HEK293 (cell line): Measurements from ENCODE around the gene GET3.
A peak's percentile ranks its signal among the peaks of the same experiment; 100 is the strongest.

ENCODE experiments used
- CTCF ChIA-PET: fragments of 350-600 bp; formaldehyde crosslinking; extraction: SDS; loops from one replicate; lab custom pipeline; 2021; ENCODE audit warnings: antibody characterized with exemption; lab: Yijun Ruan, JAX
- POLR2A ChIA-PET: fragments of 300-600 bp; formaldehyde crosslinking; extraction: SDS; loops from one replicate; lab custom pipeline; 2020; ENCODE audit warnings: antibody characterized with exemption, inconsistent platforms; lab: Yijun Ruan, JAX
- H3K27ac ChIP-seq: fragments of 200-500 bp; sonication (Bioruptor generic); 2 replicates; pipeline ENCODE4 v1.5.1; 2014; ENCODE audit warnings: low read depth, low read length, control low read depth, inconsistent platforms; ENCODE audit errors: extremely low read depth
- H3K36me3 ChIP-seq, 2 experiments: fragments of 200-500 bp in 1 of 2; sonication (Bioruptor generic) in 1 of 2; 1 replicate in 1 of 2; 2 replicates in 1 of 2; pipeline ENCODE4 v1.5.1; 2014 to 2017; ENCODE audit warnings: inconsistent platforms in 2 of 2, low read length in 2 of 2; ENCODE audit not compliant: control insufficient read depth in 2 of 2, insufficient read depth in 1 of 2
- H3K4me1 ChIP-seq: fragments of 200-500 bp; sonication (Bioruptor generic); 2 replicates; pipeline ENCODE4 v1.5.1; 2014; ENCODE audit warnings: mild to moderate bottlenecking, low read length, inconsistent platforms; ENCODE audit not compliant: control insufficient read depth, insufficient read depth
- H3K4me3 ChIP-seq: 2 replicates; pipeline ENCODE4 v1.5.1; 2011; ENCODE audit warnings: low read depth, mild to moderate bottlenecking, control low read depth, low read length, moderate library complexity
- H3K9me3 ChIP-seq: fragments of 200-500 bp; sonication (Bioruptor generic); 2 replicates; pipeline ENCODE4 v1.5.1; 2014; ENCODE audit warnings: low read depth, low read length, inconsistent platforms; ENCODE audit not compliant: control insufficient read depth, insufficient read depth
- GLIS2 ChIP-seq: fragments of 450-650 bp; formaldehyde crosslinking; IDR thresholded peaks from 2 replicates; pipeline ENCODE4 v1.5.1; 2016; ENCODE audit warnings: missing biosample characterization, missing genetic modification characterization
- PATZ1 ChIP-seq: fragments of 450-650 bp; formaldehyde crosslinking; IDR thresholded peaks from 2 replicates; pipeline ENCODE4 v1.5.1; 2016; ENCODE audit warnings: missing biosample characterization, missing genetic modification characterization
- PRDM10 ChIP-seq: fragments of 450-650 bp; formaldehyde crosslinking; IDR thresholded peaks from 2 replicates; pipeline ENCODE4 v1.5.1; 2016; ENCODE audit warnings: missing biosample characterization, missing genetic modification characterization
- ZBTB10 ChIP-seq: fragments of 450-650 bp; formaldehyde crosslinking; IDR thresholded peaks from 2 replicates; pipeline ENCODE4 v1.5.1; 2016; ENCODE audit warnings: missing biosample characterization, missing genetic modification characterization
- ZEB2 ChIP-seq: fragments of 450-650 bp; formaldehyde crosslinking; IDR thresholded peaks from 2 replicates; pipeline ENCODE4 v1.5.1; 2016; ENCODE audit warnings: missing biosample characterization, missing genetic modification characterization
- ZNF341 ChIP-seq: fragments of 450-650 bp; formaldehyde crosslinking; IDR thresholded peaks from 2 replicates; pipeline ENCODE4; 2016; ENCODE audit warnings: low read depth, missing biosample characterization, missing genetic modification characterization
- ZNF510 ChIP-seq: fragments of 450-650 bp; formaldehyde crosslinking; IDR thresholded peaks from 2 replicates; pipeline ENCODE4 v1.5.1; 2018; ENCODE audit warnings: mild to moderate bottlenecking, missing genetic modification characterization, missing biosample characterization; ENCODE audit not compliant: insufficient replicate concordance
- ZNF639 ChIP-seq: fragments of 450-650 bp; formaldehyde crosslinking; IDR thresholded peaks from 2 replicates; pipeline ENCODE4 v1.5.1; 2016; ENCODE audit warnings: missing biosample characterization, missing genetic modification characterization
- ZSCAN16 ChIP-seq: fragments of 450-650 bp; formaldehyde crosslinking; IDR thresholded peaks from 2 replicates; pipeline ENCODE4 v1.5.1; 2016; ENCODE audit warnings: missing biosample characterization, missing genetic modification characterization
- ZSCAN4 ChIP-seq: fragments of 450-650 bp; formaldehyde crosslinking; IDR thresholded peaks from 2 replicates; pipeline ENCODE4 v1.5.1; 2017; ENCODE audit warnings: missing biosample characterization, missing genetic modification characterization

GET3 gene

GRCh38 chr19:12778017-12778904 is 41.0 kb downstream of the GET3 start (continued):
- TF ChIP-seq ZBTB10 (0 out of 2 replicates have a peak, but pooled peaks have one; percentile 35), ZNF639 (tag by site-specific recombination) (0 out of 2 replicates have a peak, but pooled peaks have one; percentile 12), ZEB2 (tag by site-specific recombination) (0 out of 2 replicates have a peak, but pooled peaks have one; percentile 15), ZNF510 (tag by site-specific recombination) (no peak), PATZ1 (tag by site-specific recombination) (0 out of 2 replicates have a peak, but pooled peaks have one; percentile 26), PRDM10 (peak; percentile 98), ZNF341 (tag by site-specific recombination) (peak; percentile 96), ZSCAN4 (tag by site-specific recombination) (no peak), GLIS2 (tag by site-specific recombination) (peak; percentile 18; the same call in 1 of the 2 replicates)

GRCh38 chr19:12778905-12779161 is 41.5 kb downstream of the GET3 start:
- CTCF ChIA-PET, result interaction anchor here (0.7 to 11.4 kb wide), 9 partner anchors 13 to 243 kb away, joined by 3 to 234 read pairs (median 5); partner anchors contain the start of genes JUNB, PRDX2 and THSD8
- H3K27ac ChIP-seq, result no peak overlapping the region
- H3K4me1 ChIP-seq, result peaks cover 6% of the 10 kb centered on the region; the same call in 1 of the 2 replicates
- no peak overlapping the region for H3K4me3 ChIP-seq
- TF ChIP-seq ZSCAN16 (tag by site-specific recombination) (no peak), PRDM10 (peak; percentile 89)
- POLR2A ChIA-PET, result interaction anchor here (3.3 kb wide), 1 partner anchor 14 kb away, joined by 42 read pairs; the partner anchor contains the start of gene JUNB
- no peaks in the 10 kb centered on the region for H3K36me3 ChIP-seq
- H3K9me3 ChIP-seq, result no peaks in the 10 kb centered on the region
